Thoracic aorta (tissue), 2 donors: Measurements from ENCODE around the gene HOXB8. TPM values are rescaled to one million over a fixed set of nuclear protein-coding genes. Genes with fewer than 3 reads are reported as not detected.

Experiments used
- ATAC-seq: fragments of 150-250 bp; one replicate; pipeline ENCODE4 v1.8.0; 2017; ENCODE audit warnings: low read depth; ENCODE audit not compliant: insufficient number of reproducible peaks, low FRiP score
- DNase-seq: peaks from one replicate; pipeline ENCODE4 v3.0.0-alpha.2; 2020; ENCODE audit warnings: low spot score
- H3K27ac ChIP-seq, 2 donors: fragments of 200-600 bp; sonication (generic); 1 replicate in 1 of 2; 2 replicates in 1 of 2; pipeline ENCODE4 v1.5.1; 2016; ENCODE audit warnings: mild to moderate bottlenecking in 2 of 2, moderate library complexity in 2 of 2
- H3K27me3 ChIP-seq: fragments of 200-600 bp; sonication (generic); replicated peaks from 2 replicates; pipeline ENCODE4 v1.6.0; 2016; ENCODE audit warnings: mild to moderate bottlenecking; ENCODE audit not compliant: insufficient read depth
- H3K36me3 ChIP-seq: fragments of 200-600 bp; sonication (generic); one replicate; pipeline ENCODE4 v1.5.1; 2016
- H3K4me1 ChIP-seq, 2 donors: fragments of 200-600 bp; sonication (generic); 1 replicate in 1 of 2; 2 replicates in 1 of 2; pipeline versions ENCODE4 v1.5.1 to v1.6.0; 2016; ENCODE audit warnings: low read depth in 2 of 2, mild to moderate bottlenecking in 1 of 2; ENCODE audit not compliant: control insufficient read depth in 1 of 2
- H3K4me3 ChIP-seq: fragments of 200-600 bp; sonication (generic); 2 replicates; pipeline ENCODE4 v1.5.1; 2016; ENCODE audit warnings: mild to moderate bottlenecking
- H3K9me3 ChIP-seq: fragments of 200-600 bp; sonication (generic); 2 replicates; pipeline ENCODE4 v1.5.1; 2016
- total RNA-seq, 2 donors: library from RNA; depleted of rRNA; stranded (reverse); fragments of >200 nt; gene quantifications; one replicate each; pipeline versions ENCODE4 v1.1.0 to v1.2.3, GENCODE V29; 2016
- TF ChIP-seq, protein P1 (sequence below): fragments of 200-600 bp; sonication (generic); IDR thresholded peaks from one replicate; pipeline ENCODE4 v1.5.1; 2019; ENCODE audit warnings: antibody characterized with exemption

HOXB8 gene
- total RNA-seq, 2 donors from 2014 or later = 1.4 TPM; not detected in 1

DNA sequence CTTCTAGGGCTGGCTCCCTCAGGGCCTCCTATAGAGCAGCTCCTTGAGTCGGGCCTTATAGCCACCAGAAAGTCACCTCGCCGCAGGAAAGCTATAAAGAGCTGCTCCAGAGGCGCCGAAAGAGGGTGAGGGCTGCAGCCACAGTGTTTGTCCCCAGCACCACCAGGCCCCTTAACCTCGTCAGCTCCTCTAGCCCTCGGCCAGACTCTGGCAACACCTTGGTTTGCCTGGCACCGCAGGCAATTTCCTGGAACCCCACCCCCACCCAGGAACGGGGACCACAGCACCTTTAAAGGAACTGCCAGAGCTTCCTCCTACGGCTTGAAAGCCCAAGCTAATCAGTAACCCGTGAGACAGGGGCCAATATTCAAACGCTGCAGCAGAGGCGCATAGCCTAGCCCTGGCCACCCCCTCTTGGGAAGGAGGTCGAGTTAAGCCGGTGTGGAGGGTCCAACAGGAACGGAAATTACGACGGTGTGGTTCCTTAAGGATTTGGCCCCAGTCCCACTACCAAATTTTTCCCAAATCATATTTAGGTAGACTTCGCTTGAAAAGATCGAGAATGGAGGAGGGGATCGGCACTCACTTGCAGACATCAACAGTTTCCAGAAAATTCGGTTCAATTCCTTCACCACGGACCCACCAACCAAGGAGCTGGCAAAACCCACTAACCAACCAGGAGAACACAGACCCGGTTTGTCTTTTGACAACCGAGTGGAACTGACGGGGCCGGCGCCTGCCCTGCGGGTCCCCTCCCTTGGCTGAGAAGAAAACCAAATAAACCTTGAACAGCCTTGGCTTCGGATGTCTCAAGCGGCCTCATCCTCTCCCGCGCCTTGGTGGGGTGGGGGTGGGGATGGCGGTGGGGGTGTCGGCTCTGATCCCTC lies 13.3 kb downstream of the HOXB8 start:
- H3K4me1 ChIP-seq = peaks cover 9 to 42% of the 10 kb centered on the region in 2 donors
- no peaks in the 10 kb centered on the region for H3K27me3 ChIP-seq
- no peak for DNase-seq
- TF ChIP-seq, protein P1, sequence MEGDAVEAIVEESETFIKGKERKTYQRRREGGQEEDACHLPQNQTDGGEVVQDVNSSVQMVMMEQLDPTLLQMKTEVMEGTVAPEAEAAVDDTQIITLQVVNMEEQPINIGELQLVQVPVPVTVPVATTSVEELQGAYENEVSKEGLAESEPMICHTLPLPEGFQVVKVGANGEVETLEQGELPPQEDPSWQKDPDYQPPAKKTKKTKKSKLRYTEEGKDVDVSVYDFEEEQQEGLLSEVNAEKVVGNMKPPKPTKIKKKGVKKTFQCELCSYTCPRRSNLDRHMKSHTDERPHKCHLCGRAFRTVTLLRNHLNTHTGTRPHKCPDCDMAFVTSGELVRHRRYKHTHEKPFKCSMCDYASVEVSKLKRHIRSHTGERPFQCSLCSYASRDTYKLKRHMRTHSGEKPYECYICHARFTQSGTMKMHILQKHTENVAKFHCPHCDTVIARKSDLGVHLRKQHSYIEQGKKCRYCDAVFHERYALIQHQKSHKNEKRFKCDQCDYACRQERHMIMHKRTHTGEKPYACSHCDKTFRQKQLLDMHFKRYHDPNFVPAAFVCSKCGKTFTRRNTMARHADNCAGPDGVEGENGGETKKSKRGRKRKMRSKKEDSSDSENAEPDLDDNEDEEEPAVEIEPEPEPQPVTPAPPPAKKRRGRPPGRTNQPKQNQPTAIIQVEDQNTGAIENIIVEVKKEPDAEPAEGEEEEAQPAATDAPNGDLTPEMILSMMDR = no peak
- H3K36me3 ChIP-seq = no peaks in the 10 kb centered on the region
- no peaks in the 10 kb centered on the region for H3K9me3 ChIP-seq
- peak overlapping the region; percentile 75 for H3K4me3 ChIP-seq
- H3K27ac ChIP-seq = no peak overlapping the region
- ATAC-seq = no peak

DNA sequence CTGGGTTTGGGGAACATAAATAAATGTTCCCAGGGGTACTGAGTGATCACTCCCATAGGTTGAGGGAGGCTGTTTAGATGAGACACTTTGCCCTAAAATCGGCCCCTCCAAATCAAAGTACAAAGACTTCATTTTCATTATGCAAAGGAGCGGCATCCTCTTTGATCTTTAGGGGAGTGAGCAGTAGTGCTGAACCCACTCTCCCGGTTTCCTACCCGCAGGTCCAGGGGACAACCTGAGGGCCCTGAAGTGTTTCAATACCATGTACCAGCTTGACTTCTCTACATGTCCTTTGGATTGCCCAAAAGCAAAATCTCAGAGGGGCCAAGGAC lies 13.9 kb downstream of the HOXB8 start:
- H3K27me3 ChIP-seq = no peaks in the 10 kb centered on the region
- H3K36me3 ChIP-seq = no peaks in the 10 kb centered on the region
- no peak overlapping the region for H3K4me3 ChIP-seq
- no peak overlapping the region for H3K27ac ChIP-seq
- no peak for DNase-seq
- no peaks in the 10 kb centered on the region for H3K9me3 ChIP-seq
- TF ChIP-seq, protein P1 = no peak
- ATAC-seq = no peak
- H3K4me1 ChIP-seq = peaks cover 9 to 46% of the 10 kb centered on the region in 2 donors

DNA sequence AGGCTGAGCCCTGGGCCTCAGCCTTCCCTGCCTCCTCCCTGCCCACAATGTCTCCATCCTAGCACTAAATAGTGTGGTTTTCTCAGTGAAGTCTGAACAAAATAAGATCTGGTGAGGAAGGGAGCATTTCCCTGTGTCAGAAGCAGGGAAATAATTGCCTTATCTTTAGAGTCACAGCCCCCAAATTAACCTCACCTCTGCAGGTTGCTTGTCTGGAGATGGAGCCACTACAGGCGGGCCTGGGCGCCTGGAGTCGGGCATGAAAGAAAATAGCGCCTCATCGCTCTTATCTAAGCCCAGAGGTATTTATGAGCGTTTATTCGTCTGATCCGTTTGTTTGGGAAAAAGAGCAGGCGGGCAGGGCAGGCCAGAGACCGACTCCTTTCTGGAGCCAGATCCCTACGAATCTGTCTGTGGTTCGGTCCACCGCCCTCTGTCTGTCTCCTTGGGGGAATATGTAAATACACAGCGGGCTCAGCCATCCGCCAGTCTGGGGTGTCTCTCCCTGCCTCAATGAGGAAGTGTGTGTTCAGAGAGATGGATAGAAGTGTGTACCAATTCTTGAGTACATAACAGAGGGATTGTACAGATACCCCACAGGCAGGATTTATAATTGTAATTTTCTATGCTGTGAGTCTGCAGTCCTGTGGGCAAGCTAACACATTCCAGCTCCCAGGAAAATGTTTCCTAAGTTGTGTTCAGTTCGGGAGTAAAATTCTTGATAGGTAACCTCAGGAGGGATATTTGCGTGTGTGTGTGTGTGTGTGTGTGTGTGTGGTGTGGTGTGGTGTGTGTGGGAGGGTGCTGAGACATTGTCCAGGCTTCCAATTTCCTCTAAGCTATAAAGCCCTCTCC lies 14.6 kb downstream of the HOXB8 start:
- ATAC-seq (no peak), DNase-seq (no peak)
- Histone ChIP-seq H3K4me3 (no peak overlapping the region), H3K27me3 (no peaks in the 10 kb centered on the region), H3K27ac (no peak overlapping the region), H3K36me3 (peaks cover 3% of the 10 kb centered on the region), H3K4me1 (peaks cover 9 to 46% of the 10 kb centered on the region in 2 donors), H3K9me3 (no peaks in the 10 kb centered on the region)
- TF ChIP-seq, protein P1 = no peak

DNA sequence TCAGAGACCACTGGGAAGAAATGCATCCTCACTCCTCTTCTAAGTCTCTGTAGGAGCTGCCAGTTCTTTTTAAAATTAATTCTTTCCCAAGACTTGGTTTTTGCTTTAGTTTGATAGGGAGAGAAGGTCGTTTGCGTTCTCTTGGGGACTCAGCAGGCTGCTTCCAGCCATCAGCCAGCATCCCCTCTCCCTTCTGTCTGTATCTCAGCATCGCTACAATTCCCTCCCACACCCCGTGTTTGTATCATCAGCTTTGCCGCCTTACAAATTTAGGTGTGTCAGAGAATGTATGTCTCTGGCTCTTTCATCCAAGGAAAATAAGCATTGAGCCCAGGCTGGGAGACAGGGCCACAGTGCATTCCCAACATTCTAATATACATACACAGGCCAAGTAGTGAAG lies 15.7 kb downstream of the HOXB8 start:
- H3K9me3 ChIP-seq = no peaks in the 10 kb centered on the region
- TF ChIP-seq, protein P1 = no peak
- peaks cover 9 to 46% of the 10 kb centered on the region in 2 donors for H3K4me1 ChIP-seq
- ATAC-seq = no peak
- no peak overlapping the region for H3K27ac ChIP-seq
- H3K27me3 ChIP-seq = no peaks in the 10 kb centered on the region
- no peak overlapping the region for H3K4me3 ChIP-seq
- H3K36me3 ChIP-seq = peaks cover 8% of the 10 kb centered on the region
- DNase-seq = no peak

- Histone ChIP-seq H3K27me3 (no peaks in the 10 kb centered on the region), H3K27ac (no peak overlapping the region), H3K36me3 (peaks cover 8% of the 10 kb centered on the region), H3K4me3 (no peak overlapping the region), H3K9me3 (no peaks in the 10 kb centered on the region), H3K4me1 (peaks cover 9 to 46% of the 10 kb centered on the region in 2 donors)
- DNase-seq = no peak
- TF ChIP-seq, protein P1 = no peak
- no peak for ATAC-seq
Measured at GRCh38 chr17:48598736-48599135, 16.4 kb downstream of the HOXB8 start.
